Measurements from ENCODE around the gene GNPTAB.

Gene GNPTAB

GRCh38 chr12:101727098-101727497 is 103.7 kb downstream of the GNPTAB start:
- no peak for FAIRE-seq

- no peak for FAIRE-seq
Measured at GRCh38 chr12:101722392-101722791, 108.4 kb downstream of the GNPTAB start.

GRCh38 chr12:101720118-101720517 is 110.6 kb downstream of the GNPTAB start:
- FAIRE-seq = no peak

GRCh38 chr12:101719566-101719965 is 111.2 kb downstream of the GNPTAB start:
- FAIRE-seq = no peak

- no peak for FAIRE-seq
Measured at GRCh38 chr12:101714877-101715444, 115.8 kb downstream of the GNPTAB start.

GRCh38 chr12:101713930-101714329 is 116.8 kb downstream of the GNPTAB start:
- no peak for FAIRE-seq

- FAIRE-seq = no peak
Measured at GRCh38 chr12:101713059-101713682, 117.6 kb downstream of the GNPTAB start.

- FAIRE-seq = no peak
Measured at GRCh38 chr12:101710288-101710687, 120.5 kb downstream of the GNPTAB start.

GRCh38 chr12:101707131-101707782 is 123.5 kb downstream of the GNPTAB start:
- no peak for FAIRE-seq

GRCh38 chr12:101706403-101706802 is 124.4 kb downstream of the GNPTAB start:
- FAIRE-seq = no peak

GRCh38 chr12:101703487-101703886 is 127.3 kb downstream of the GNPTAB start:
- no peak for FAIRE-seq

- FAIRE-seq = no peak
Measured at GRCh38 chr12:101700299-101700820, 130.4 kb downstream of the GNPTAB start.

GRCh38 chr12:101698800-101699347 is 131.9 kb downstream of the GNPTAB start:
- FAIRE-seq = no peak

GRCh38 chr12:101697930-101698799 is 132.6 kb downstream of the GNPTAB start:
- no peak for FAIRE-seq

GRCh38 chr12:101697197-101697929 is 133.4 kb downstream of the GNPTAB start, which contains the start of gene CHPT1:
TSS of gene CHPT1 (plus strand) at chr12:101697640. CDS start at chr12:101697862, 222 bp downstream.
- FAIRE-seq = no peak

GRCh38 chr12:101696251-101697196 is 134.2 kb downstream of the GNPTAB start:
- no peak for FAIRE-seq

- FAIRE-seq = no peak
Measured at GRCh38 chr12:101695706-101696105, 135.1 kb downstream of the GNPTAB start.

Data from colon (tissue), 2 donors.